Gastroesophageal sphincter (tissue), 4 donors: ENCODE measurements around the gene MYRF. TPM values are rescaled to one million over a fixed set of nuclear protein-coding genes. Genes with fewer than 3 reads are reported as not detected.

Source experiments
- ATAC-seq: fragments of 150-250 bp; one replicate; pipeline ENCODE4 v1.9.1; 2016; ENCODE audit warnings: mild to moderate bottlenecking, moderate library complexity
- H3K27ac ChIP-seq, 4 donors: fragments of 200-600 bp; sonication (generic) in 3 of 4; 1 replicate in 3 of 4; 2 replicates in 1 of 4; pipeline ENCODE4 v1.5.1; 2016 to 2019
- H3K27me3 ChIP-seq: fragments of 200-600 bp; sonication (generic); one replicate; pipeline ENCODE4 v1.5.1; 2019
- H3K36me3 ChIP-seq, 2 donors: fragments of 200-600 bp; sonication (generic); one replicate each; pipeline ENCODE4 v1.5.1; 2019; ENCODE audit warnings: control low read depth in 1 of 2
- H3K4me1 ChIP-seq, 3 donors: fragments of 200-600 bp; sonication (generic); 1 replicate in 2 of 3; 2 replicates in 1 of 3; pipeline ENCODE4 v1.5.1; 2016 to 2019; ENCODE audit warnings: control low read depth in 2 of 3
- H3K4me3 ChIP-seq, 2 donors: fragments of 200-600 bp; sonication (generic); one replicate each; pipeline ENCODE4 v1.5.1; 2019; ENCODE audit warnings: mild to moderate bottlenecking in 1 of 2, moderate library complexity in 1 of 2
- H3K9me3 ChIP-seq, 3 donors: fragments of 200-600 bp; sonication (generic); one replicate each; pipeline ENCODE4 v1.5.1; 2017 to 2019; ENCODE audit warnings: control low read depth in 2 of 3
- EP300 ChIP-seq: sonication (generic); formaldehyde crosslinking; IDR thresholded peaks from one replicate; pipeline ENCODE4 v1.6.1; 2017; ENCODE audit warnings: antibody characterized with exemption, mild to moderate bottlenecking
- POLR2A ChIP-seq, 2 donors: fragments of 450-650 bp; IDR thresholded peaks; one replicate each; pipeline ENCODE4 v1.6.1; 2017; ENCODE audit warnings: antibody characterized with exemption in 2 of 2, mild to moderate bottlenecking in 2 of 2, moderate library complexity in 1 of 2
- POLR2AphosphoS5 ChIP-seq: sonication (generic); formaldehyde crosslinking; IDR thresholded peaks from one replicate; pipeline ENCODE4 v1.6.1; 2017; ENCODE audit warnings: antibody characterized with exemption
- WGBS, 2 donors: methylation state at CpG; one replicate each; pipeline ENCODE4 v1.1.5; 2018; ENCODE audit warnings: low coverage in 1 of 2; 5-methylcytosine and 5-hydroxymethylcytosine counted together
- total RNA-seq, 4 donors: library from RNA; depleted of rRNA; stranded (reverse); fragments of >200 nt; gene quantifications; one replicate each; pipeline ENCODE4 v1.1.0, GENCODE V29; 2016
- TF ChIP-seq, protein P1 (sequence below), 4 experiments: fragments of 200-600 bp in 2 of 4; fragments of 450-650 bp in 2 of 4; sonication (generic) in 1 of 4; IDR thresholded peaks; one replicate each; pipeline ENCODE4 v1.5.1; 2017 to 2019; ENCODE audit warnings: antibody characterized with exemption in 4 of 4, mild to moderate bottlenecking in 2 of 4, moderate library complexity in 2 of 4

The MYRF gene
- total RNA-seq, 4 donors from 2014 or later = 0.10 to 0.78 (median 0.19) TPM

DNA sequence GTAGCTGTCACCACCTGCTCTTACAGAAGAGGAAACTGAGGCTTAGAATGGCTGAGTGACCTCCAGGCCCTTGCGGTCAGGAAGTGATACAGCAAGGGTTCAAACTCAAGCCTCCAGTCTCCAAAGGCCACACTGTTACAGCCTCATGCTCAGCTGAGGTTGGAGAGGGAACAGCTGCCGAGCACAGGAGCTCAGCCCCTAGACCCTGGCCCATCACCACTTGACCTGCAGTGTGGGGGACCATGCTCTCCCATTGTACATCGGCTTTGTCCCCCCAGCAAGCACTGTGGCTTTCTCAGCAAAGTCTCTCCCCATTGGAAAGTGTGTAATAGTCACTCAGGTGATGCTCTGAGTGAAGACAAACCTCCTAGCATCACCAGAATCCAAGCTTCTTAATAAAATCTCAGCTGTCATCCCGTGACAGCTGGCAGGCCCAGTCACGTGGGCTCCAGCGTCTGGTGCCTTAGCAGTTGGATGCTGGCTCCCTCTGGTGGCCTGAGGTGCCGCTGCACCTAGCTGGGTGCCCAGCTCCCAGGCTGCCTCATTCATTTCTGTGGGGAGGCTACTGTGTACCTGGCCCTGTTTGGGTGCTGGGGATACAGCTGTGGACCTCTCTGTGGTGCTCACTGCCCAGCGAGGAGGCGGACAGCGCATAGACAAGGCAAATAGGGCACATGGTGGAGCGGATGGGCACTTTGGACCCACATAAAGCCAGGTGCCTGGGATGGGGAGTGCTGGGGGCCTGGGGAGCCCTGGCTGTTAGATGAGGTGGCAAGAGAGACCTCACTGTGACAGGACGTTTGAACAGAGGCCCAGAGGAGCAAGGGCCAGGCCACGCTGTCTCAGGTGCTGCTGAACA lies 19.1 kb upstream of the MYRF start:
- TF ChIP-seq, protein P1, sequence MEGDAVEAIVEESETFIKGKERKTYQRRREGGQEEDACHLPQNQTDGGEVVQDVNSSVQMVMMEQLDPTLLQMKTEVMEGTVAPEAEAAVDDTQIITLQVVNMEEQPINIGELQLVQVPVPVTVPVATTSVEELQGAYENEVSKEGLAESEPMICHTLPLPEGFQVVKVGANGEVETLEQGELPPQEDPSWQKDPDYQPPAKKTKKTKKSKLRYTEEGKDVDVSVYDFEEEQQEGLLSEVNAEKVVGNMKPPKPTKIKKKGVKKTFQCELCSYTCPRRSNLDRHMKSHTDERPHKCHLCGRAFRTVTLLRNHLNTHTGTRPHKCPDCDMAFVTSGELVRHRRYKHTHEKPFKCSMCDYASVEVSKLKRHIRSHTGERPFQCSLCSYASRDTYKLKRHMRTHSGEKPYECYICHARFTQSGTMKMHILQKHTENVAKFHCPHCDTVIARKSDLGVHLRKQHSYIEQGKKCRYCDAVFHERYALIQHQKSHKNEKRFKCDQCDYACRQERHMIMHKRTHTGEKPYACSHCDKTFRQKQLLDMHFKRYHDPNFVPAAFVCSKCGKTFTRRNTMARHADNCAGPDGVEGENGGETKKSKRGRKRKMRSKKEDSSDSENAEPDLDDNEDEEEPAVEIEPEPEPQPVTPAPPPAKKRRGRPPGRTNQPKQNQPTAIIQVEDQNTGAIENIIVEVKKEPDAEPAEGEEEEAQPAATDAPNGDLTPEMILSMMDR (IDR thresholded peaks at IDR 0.05) = peak in 3 of 4 experiments; percentile 98 to 99 (median 99)
- TF ChIP-seq POLR2A (IDR thresholded peaks at IDR 0.05) = no peak
- TF ChIP-seq POLR2AphosphoS5 = peak; percentile 41
- no peak for TF ChIP-seq EP300
- peaks cover 0 to 58% of the 10 kb centered on the region in 2 donors for H3K36me3 ChIP-seq
- 45 to 100% methylated on average over 1 to 2 of the region's 13 CpGs for WGBS, 2 donors

DNA sequence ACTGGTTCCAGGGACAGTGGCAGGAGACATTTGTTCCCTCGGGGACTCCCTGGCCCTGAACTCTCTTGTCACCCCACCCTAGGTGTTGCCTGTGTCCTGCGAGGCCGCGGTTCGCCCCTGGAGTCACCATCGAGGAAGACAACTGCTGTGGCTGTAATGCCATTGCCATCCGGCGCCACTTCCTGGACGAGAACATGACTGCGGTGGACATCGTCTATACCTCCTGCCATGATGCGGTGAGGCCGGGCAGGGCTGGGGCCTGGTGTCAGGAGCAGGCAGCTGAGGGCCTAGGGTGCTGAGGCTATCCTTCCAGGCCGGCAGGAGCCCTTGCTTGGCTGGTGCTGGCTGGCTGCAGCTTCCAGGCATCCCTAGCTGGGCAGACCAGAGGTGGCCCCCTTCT lies 17.7 kb upstream of the MYRF start:
- H3K9me3 ChIP-seq = no peaks in the 10 kb centered on the region
- H3K27ac ChIP-seq = no peak overlapping the region
- H3K4me1 ChIP-seq = peaks cover 0 to 35% (median 14%) of the 10 kb centered on the region in 3 donors
- 87% methylated on average over 8 of the region's 14 CpGs; no CpG with 5 or more reads in 1 of the 2 donors for WGBS, 2 donors
- TF ChIP-seq POLR2AphosphoS5 (no peak), POLR2A (IDR thresholded peaks at IDR 0.05) (no peak), EP300 (no peak)
- TF ChIP-seq, protein P1 (IDR thresholded peaks at IDR 0.05) = no peak
- H3K4me3 ChIP-seq = no peak overlapping the region
- no peak for ATAC-seq
- H3K27me3 ChIP-seq = no peaks in the 10 kb centered on the region
- peaks cover 0 to 59% of the 10 kb centered on the region in 2 donors for H3K36me3 ChIP-seq

More for the DNA sequence above, 19.1 kb upstream of the MYRF start:
- Histone ChIP-seq H3K4me1 (peaks cover 0 to 35% (median 14%) of the 10 kb centered on the region in 3 donors), H3K9me3 (no peaks in the 10 kb centered on the region), H3K4me3 (no peak overlapping the region), H3K27me3 (no peaks in the 10 kb centered on the region), H3K27ac (peak overlapping the region in 3 of 4 donors; percentile 59 to 72 (median 69))
- peak; percentile 84 for ATAC-seq

DNA sequence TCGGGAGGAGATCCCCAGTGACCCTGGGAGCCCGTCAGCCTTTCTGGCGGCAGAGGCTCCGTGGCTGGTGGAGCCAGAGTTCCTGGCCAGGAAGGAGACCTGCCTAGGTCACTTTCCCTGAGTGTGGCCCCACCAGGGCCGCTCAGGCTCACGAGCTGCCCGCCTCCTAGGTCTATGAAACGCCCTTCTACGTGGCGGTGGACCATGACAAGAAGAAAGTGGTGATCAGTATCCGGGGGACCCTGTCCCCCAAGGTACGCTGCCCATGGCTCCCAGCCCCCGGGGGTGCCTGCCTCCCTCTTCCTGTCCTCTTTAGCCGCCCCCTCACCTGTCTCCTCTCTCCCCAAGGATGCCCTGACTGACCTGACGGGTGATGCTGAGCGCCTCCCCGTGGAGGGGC lies 17.0 kb upstream of the MYRF start:
- no peak overlapping the region for H3K4me3 ChIP-seq
- H3K9me3 ChIP-seq = no peaks in the 10 kb centered on the region
- ATAC-seq = no peak
- no peak overlapping the region for H3K27ac ChIP-seq
- H3K27me3 ChIP-seq = no peaks in the 10 kb centered on the region
- peaks cover 0 to 30% (median 14%) of the 10 kb centered on the region in 3 donors for H3K4me1 ChIP-seq
- WGBS, 2 donors = no CpG with 5 or more reads among the region's 17 CpGs
- no peak for TF ChIP-seq POLR2A (IDR thresholded peaks at IDR 0.05)
- TF ChIP-seq EP300 = no peak
- TF ChIP-seq, protein P1 (IDR thresholded peaks at IDR 0.05) = no peak
- no peak for TF ChIP-seq POLR2AphosphoS5
- peaks cover 0 to 65% of the 10 kb centered on the region in 2 donors for H3K36me3 ChIP-seq

DNA sequence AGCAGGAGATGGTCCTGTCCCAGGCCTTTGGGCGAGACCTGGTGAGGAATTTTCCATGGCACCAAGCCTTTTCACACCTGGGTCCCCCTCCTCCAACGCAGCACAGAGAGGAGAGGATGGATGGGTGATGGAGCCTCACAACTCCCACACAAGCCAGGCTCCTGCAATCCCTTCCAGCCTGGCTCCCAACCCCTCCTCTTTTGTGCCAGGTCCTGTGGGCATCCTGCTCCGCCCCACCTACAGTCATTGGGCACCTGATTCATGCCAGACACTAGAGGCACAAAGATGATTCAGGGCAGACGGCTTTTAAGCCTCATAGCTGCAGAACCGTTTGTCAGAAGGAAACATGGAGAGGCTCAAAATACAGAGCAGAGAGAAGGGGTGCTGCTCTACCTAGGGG lies 16.1 kb upstream of the MYRF start:
- no peak for ATAC-seq
- 82% methylated on average over 2 of the region's 5 CpGs; no CpG with 5 or more reads in 1 of the 2 donors for WGBS, 2 donors
- peaks cover 0 to 69% of the 10 kb centered on the region in 2 donors for H3K36me3 ChIP-seq

More for the DNA sequence above, 16.1 kb upstream of the MYRF start:
- no peak overlapping the region for H3K4me3 ChIP-seq
- H3K9me3 ChIP-seq = no peaks in the 10 kb centered on the region
- H3K27me3 ChIP-seq = no peaks in the 10 kb centered on the region
- TF ChIP-seq, protein P1 (IDR thresholded peaks at IDR 0.05) = no peak
- TF ChIP-seq POLR2A (IDR thresholded peaks at IDR 0.05) (no peak), EP300 (no peak), POLR2AphosphoS5 (no peak)
- no peak overlapping the region for H3K27ac ChIP-seq
- peaks cover 0 to 25% (median 14%) of the 10 kb centered on the region in 3 donors for H3K4me1 ChIP-seq
